MM.1S (cell line): ENCODE data around the gene VDAC2.

ENCODE experiments used
- DNase-seq: peaks from one replicate; pipeline ENCODE4 v3.0.0-alpha.2; 2015
- H2AFZ ChIP-seq: fragments of 300-600 bp; sonication (generic); 2 replicates; pipeline ENCODE4 v1.6.0; 2016; ENCODE audit warnings: antibody characterized with exemption, low read length
- H3F3A ChIP-seq: fragments of 300-600 bp; sonication (generic); 2 replicates; pipeline ENCODE4 v1.6.1; 2016; ENCODE audit warnings: mild to moderate bottlenecking, antibody characterized with exemption, low read length, moderate library complexity, mixed read lengths; ENCODE audit not compliant: insufficient read depth
- H3K27ac ChIP-seq: fragments of 300-600 bp; sonication (generic); 2 replicates; pipeline ENCODE4 v1.5.1; 2016; ENCODE audit warnings: mild to moderate bottlenecking, low read length
- H3K27me3 ChIP-seq: fragments of 300-600 bp; sonication (generic); replicated peaks from 2 replicates; pipeline ENCODE4 v1.6.0; 2016; ENCODE audit warnings: low read length; ENCODE audit not compliant: insufficient read depth
- H3K36me3 ChIP-seq: fragments of 300-600 bp; sonication (generic); replicated peaks from 2 replicates; pipeline ENCODE4 v1.6.1; 2016; ENCODE audit warnings: mild to moderate bottlenecking, low read length, mixed read lengths; ENCODE audit not compliant: insufficient read depth
- H3K4me1 ChIP-seq: fragments of 300-600 bp; sonication (generic); 2 replicates; pipeline ENCODE4 v1.6.1; 2016; ENCODE audit warnings: low read length, mixed read lengths
- H3K4me2 ChIP-seq: fragments of 300-600 bp; sonication (generic); 2 replicates; pipeline ENCODE4 v1.6.0; 2016; ENCODE audit warnings: low read depth, low read length
- H3K4me3 ChIP-seq: fragments of 300-600 bp; sonication (generic); 2 replicates; pipeline ENCODE4 v1.5.1; 2016; ENCODE audit warnings: low read length, mixed read lengths
- H3K79me2 ChIP-seq: fragments of 300-600 bp; sonication (generic); 2 replicates; pipeline ENCODE4 v1.6.1; 2016; ENCODE audit warnings: mixed run types, low read length, mixed read lengths
- H3K9ac ChIP-seq: fragments of 300-600 bp; sonication (generic); 2 replicates; pipeline ENCODE4 v1.6.1; 2016; ENCODE audit warnings: low read length, mixed read lengths
- H3K9me2 ChIP-seq: fragments of 300-600 bp; sonication (generic); replicated peaks from 2 replicates; pipeline ENCODE4 v1.6.1; 2016; ENCODE audit warnings: mild to moderate bottlenecking, low read length, mixed read lengths; ENCODE audit not compliant: insufficient read depth
- H3K9me3 ChIP-seq: fragments of 300-600 bp; sonication (generic); replicated peaks from 2 replicates; pipeline ENCODE4 v1.6.1; 2016; ENCODE audit warnings: mild to moderate bottlenecking, low read length, mixed read lengths; ENCODE audit not compliant: insufficient read depth
- H4K20me1 ChIP-seq: fragments of 300-600 bp; sonication (generic); 2 replicates; pipeline ENCODE4 v1.6.1; 2016; ENCODE audit warnings: mild to moderate bottlenecking, low read length, moderate library complexity, mixed read lengths; ENCODE audit not compliant: insufficient read depth
- CTCF ChIP-seq: fragments of 300-600 bp; sonication (generic); IDR thresholded peaks from 2 replicates; pipeline ENCODE4 v1.5.1; 2016; ENCODE audit warnings: antibody characterized with exemption, low read length, mixed read lengths
- EZH2 ChIP-seq: fragments of 300-600 bp; sonication (generic); optimal IDR thresholded peaks from 2 replicates; pipeline ENCODE3; 2017; ENCODE audit warnings: low read depth, mild to moderate bottlenecking, antibody characterized with exemption, low read length, mixed read lengths
- EZH2phosphoT487 ChIP-seq: fragments of 300-600 bp; sonication (generic); IDR thresholded peaks from 2 replicates; pipeline ENCODE4 v1.6.1; 2018; ENCODE audit warnings: antibody characterized with exemption, low read length

Gene VDAC2

GRCh38 chr10:75168275-75168674, 42.3 kb upstream of the VDAC2 start:
- Histone ChIP-seq H3K4me2 (no peak overlapping the region), H3K9me2 (no peaks in the 10 kb centered on the region), H3K36me3 (no peaks in the 10 kb centered on the region), H2AFZ (no peak overlapping the region), H3K9me3 (no peaks in the 10 kb centered on the region), H3K4me3 (no peak overlapping the region), H3F3A (peaks cover 14% of the 10 kb centered on the region), H3K79me2 (peaks cover 8% of the 10 kb centered on the region; the same call in 1 of the 2 replicates), H3K27me3 (no peaks in the 10 kb centered on the region; the same call in 1 of the 2 replicates), H3K27ac (no peak overlapping the region), H3K9ac (no peak overlapping the region), H3K4me1 (peaks cover 17% of the 10 kb centered on the region), H4K20me1 (peaks cover 20% of the 10 kb centered on the region)
- no peak for DNase-seq
- TF ChIP-seq CTCF (no peak), EZH2phosphoT487 (no peak), EZH2 (no peak)

DNA sequence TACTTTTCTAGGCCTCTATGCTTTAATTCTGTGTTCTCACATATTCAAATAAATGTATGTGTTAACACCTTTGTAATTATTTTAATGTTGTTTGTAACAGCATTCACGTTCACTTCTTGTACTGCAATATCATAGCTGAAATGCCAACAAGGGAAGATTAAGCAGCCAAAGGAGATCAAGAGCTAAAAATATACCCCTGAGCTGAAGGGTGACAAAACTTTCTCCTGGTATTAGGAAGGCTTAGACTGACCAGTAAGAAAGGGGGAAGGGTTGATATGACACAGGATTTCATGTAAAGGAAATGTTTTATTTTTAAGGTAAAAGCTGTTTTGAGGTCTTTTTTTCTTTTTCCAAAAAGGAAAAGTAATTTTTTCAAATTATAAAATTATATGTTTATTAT, 40.4 kb upstream of the VDAC2 start:
- Histone ChIP-seq H3K79me2 (peaks cover 8% of the 10 kb centered on the region; the same call in 1 of the 2 replicates), H3K4me3 (no peak overlapping the region), H3K9me2 (no peaks in the 10 kb centered on the region), H3K27ac (no peak overlapping the region), H4K20me1 (peaks cover 17% of the 10 kb centered on the region), H3K4me2 (no peak overlapping the region), H3K4me1 (peaks cover 17% of the 10 kb centered on the region), H2AFZ (no peak overlapping the region), H3K36me3 (no peaks in the 10 kb centered on the region), H3K9me3 (no peaks in the 10 kb centered on the region), H3F3A (peaks cover 14% of the 10 kb centered on the region), H3K9ac (no peak overlapping the region), H3K27me3 (no peaks in the 10 kb centered on the region)
- TF ChIP-seq EZH2 (no peak), CTCF (no peak), EZH2phosphoT487 (no peak)
- no peak for DNase-seq

GRCh38 chr10:75175046-75175445, 35.5 kb upstream of the VDAC2 start:
- Histone ChIP-seq H3K79me2 (no peaks in the 10 kb centered on the region), H2AFZ (no peak overlapping the region), H3K9me3 (no peaks in the 10 kb centered on the region), H3K4me3 (no peak overlapping the region), H3K4me2 (no peak overlapping the region), H3F3A (no peaks in the 10 kb centered on the region), H3K4me1 (no peaks in the 10 kb centered on the region), H3K27me3 (no peaks in the 10 kb centered on the region), H3K9ac (no peak overlapping the region), H3K9me2 (no peaks in the 10 kb centered on the region), H3K27ac (no peak overlapping the region), H4K20me1 (no peaks in the 10 kb centered on the region), H3K36me3 (no peaks in the 10 kb centered on the region)
- no peak for DNase-seq
- no peak for TF ChIP-seq EZH2phosphoT487
- no peak for TF ChIP-seq CTCF
- no peak for TF ChIP-seq EZH2
